ENCODE data around the gene PRR14L. TPM values are rescaled to one million over a fixed set of nuclear protein-coding genes. Genes with fewer than 3 reads are reported as not detected.
A peak's percentile ranks its signal among the peaks of the same experiment; 100 is the strongest.
"Not testable (repeated sequence)": the region's sequence is repeated elsewhere in the genome, so short reads cannot be mapped to it uniquely, and the experiment has no call there.

Gene PRR14L
- total RNA-seq, 1 donor from 2014 or later, result 68.9 TPM

- H3K36me3 Mint-ChIP-seq, result peaks cover 21% of the 10 kb centered on the region
- H3K4me1 Mint-ChIP-seq (ENCODE audit: unreplicated experiment), result peaks cover 24% of the 10 kb centered on the region
- no peaks in the 10 kb centered on the region for H3K27me3 Mint-ChIP-seq
Observed at GRCh38 chr22:31743871-31744270, 6.1 kb downstream of the PRR14L start.

GRCh38 chr22:31742682-31743081 is 7.2 kb downstream of the PRR14L start:
- Mint-ChIP-seq H3K4me3 (no peak overlapping the region), H3K36me3 (peaks cover 30% of the 10 kb centered on the region), H3K27ac (no peak overlapping the region), H3K4me1 (ENCODE audit: unreplicated experiment) (peaks cover 17% of the 10 kb centered on the region), H3K27me3 (no peaks in the 10 kb centered on the region), H3K9me3 (no peaks in the 10 kb centered on the region)
- no peak for TF ChIP-seq CTCF (conservative IDR thresholded peaks at IDR 0.05)
- DNase-seq (ENCODE audit: extremely low spot score, unreplicated experiment), result no peak

More at GRCh38 chr22:31743871-31744270, 6.1 kb downstream of the PRR14L start:
- no peak for TF ChIP-seq CTCF (conservative IDR thresholded peaks at IDR 0.05)
- H3K27ac Mint-ChIP-seq, result no peak overlapping the region
- no peak for DNase-seq (ENCODE audit: extremely low spot score, unreplicated experiment)
- H3K9me3 Mint-ChIP-seq, result no peaks in the 10 kb centered on the region
- H3K4me3 Mint-ChIP-seq, result no peak overlapping the region

- H3K27ac Mint-ChIP-seq, result peak overlapping the region; percentile 8
- peaks cover 30% of the 10 kb centered on the region for H3K36me3 Mint-ChIP-seq
- no peaks in the 10 kb centered on the region for H3K27me3 Mint-ChIP-seq
- no peak for DNase-seq (ENCODE audit: extremely low spot score, unreplicated experiment)
- TF ChIP-seq CTCF (conservative IDR thresholded peaks at IDR 0.05), result no peak
- no peaks in the 10 kb centered on the region for H3K9me3 Mint-ChIP-seq
- no peak overlapping the region for H3K4me3 Mint-ChIP-seq
- peaks cover 13% of the 10 kb centered on the region for H3K4me1 Mint-ChIP-seq (ENCODE audit: unreplicated experiment)
Observed at GRCh38 chr22:31742115-31742514, 7.8 kb downstream of the PRR14L start.

GRCh38 chr22:31740314-31740713 is 9.6 kb downstream of the PRR14L start:
- H3K4me3 Mint-ChIP-seq; H3K27ac Mint-ChIP-seq; H3K4me1 Mint-ChIP-seq (ENCODE audit: unreplicated experiment); DNase-seq (ENCODE audit: extremely low spot score, unreplicated experiment); H3K27me3 Mint-ChIP-seq; H3K9me3 Mint-ChIP-seq: not testable (repeated sequence)
- peaks cover 26% of the 10 kb centered on the region for H3K36me3 Mint-ChIP-seq

- Mint-ChIP-seq H3K27me3 (no peaks in the 10 kb centered on the region), H3K9me3 (no peaks in the 10 kb centered on the region), H3K36me3 (peaks cover 27% of the 10 kb centered on the region), H3K4me3 (no peak overlapping the region), H3K27ac (no peak overlapping the region), H3K4me1 (ENCODE audit: unreplicated experiment) (peaks cover 8% of the 10 kb centered on the region)
- no peak for TF ChIP-seq CTCF (conservative IDR thresholded peaks at IDR 0.05)
- DNase-seq (ENCODE audit: extremely low spot score, unreplicated experiment), result no peak
Observed at GRCh38 chr22:31739795-31740201, 10.1 kb downstream of the PRR14L start.

- no peak for DNase-seq (ENCODE audit: extremely low spot score, unreplicated experiment)
- H3K4me1 Mint-ChIP-seq (ENCODE audit: unreplicated experiment), result peaks cover 3% of the 10 kb centered on the region
- no peak overlapping the region for H3K4me3 Mint-ChIP-seq
- no peaks in the 10 kb centered on the region for H3K27me3 Mint-ChIP-seq
- H3K36me3 Mint-ChIP-seq, result peaks cover 35% of the 10 kb centered on the region
- H3K27ac Mint-ChIP-seq, result no peak overlapping the region
- H3K9me3 Mint-ChIP-seq, result no peaks in the 10 kb centered on the region
- TF ChIP-seq CTCF (conservative IDR thresholded peaks at IDR 0.05), result no peak
Observed at GRCh38 chr22:31738566-31738965, 11.4 kb downstream of the PRR14L start.

Measured in type B pancreatic cell (in vitro differentiated cells).